H9 (cell line): ENCODE measurements around the gene PLEKHA7. TPM values are rescaled to one million over a fixed set of nuclear protein-coding genes. Genes with fewer than 3 reads are reported as not detected.

ENCODE experiments used
- DNase-seq: peaks from one replicate; pipeline ENCODE4 v3.0.0-alpha.2; 2017
- H2AFZ ChIP-seq: one replicate; pipeline ENCODE4 v1.6.1; 2013; ENCODE audit warnings: mild to moderate bottlenecking, low read length, control low read depth, moderate library complexity
- H2AK5ac ChIP-seq: 2 replicates; pipeline ENCODE4 v1.6.1; 2013; ENCODE audit warnings: low read length, control low read depth, mixed read lengths; ENCODE audit not compliant: insufficient read length
- H2BK120ac ChIP-seq: one replicate; pipeline ENCODE4 v1.6.1; 2013; ENCODE audit warnings: low read depth, mild to moderate bottlenecking, low read length, control low read depth, inconsistent platforms; ENCODE audit not compliant: poor library complexity, severe bottlenecking
- H2BK12ac ChIP-seq: 2 replicates; pipeline ENCODE4 v1.6.1; 2013; ENCODE audit warnings: low read length, control low read depth, mixed read lengths, low read depth; ENCODE audit not compliant: insufficient read length
- H2BK15ac ChIP-seq: 2 replicates; pipeline ENCODE4 v1.6.1; 2013; ENCODE audit warnings: low read depth, low read length, control low read depth
- H2BK20ac ChIP-seq: one replicate; pipeline ENCODE4 v1.6.1; 2013; ENCODE audit warnings: low read depth, mild to moderate bottlenecking, low read length, control low read depth, inconsistent platforms; ENCODE audit not compliant: poor library complexity, severe bottlenecking
- H2BK5ac ChIP-seq: 2 replicates; pipeline ENCODE4 v1.6.1; 2013; ENCODE audit warnings: low read length, control low read depth, mixed read lengths; ENCODE audit not compliant: insufficient read length
- H3K14ac ChIP-seq: 2 replicates; pipeline ENCODE4 v1.6.1; 2013; ENCODE audit warnings: low read length, control low read depth; ENCODE audit not compliant: insufficient read depth
- H3K18ac ChIP-seq: 2 replicates; pipeline ENCODE4 v1.6.1; 2013; ENCODE audit warnings: low read depth, mild to moderate bottlenecking, mixed read lengths, low read length, control low read depth; ENCODE audit not compliant: insufficient read length
- H3K23ac ChIP-seq: 2 replicates; pipeline ENCODE4 v1.6.1; 2013; ENCODE audit warnings: low read length, control low read depth, mixed read lengths, low read depth; ENCODE audit not compliant: insufficient read length
- H3K23me2 ChIP-seq: 2 replicates; pipeline ENCODE4 v1.6.1; 2013; ENCODE audit warnings: low read depth, mild to moderate bottlenecking, mixed read lengths, low read length, control low read depth; ENCODE audit not compliant: insufficient read length, poor library complexity, severe bottlenecking
- H3K27ac ChIP-seq: 2 replicates; pipeline ENCODE4 v1.5.1; 2013; ENCODE audit warnings: low read length, control low read depth, mixed read lengths, low read depth; ENCODE audit not compliant: insufficient read length
- H3K27me3 ChIP-seq: 2 replicates; pipeline ENCODE4 v1.6.1; 2013; ENCODE audit warnings: low read length, control low read depth, inconsistent platforms; ENCODE audit not compliant: insufficient read depth
- H3K4ac ChIP-seq: 2 replicates; pipeline ENCODE4 v1.6.1; 2013; ENCODE audit warnings: low read depth, mild to moderate bottlenecking, control low read depth, inconsistent platforms, low read length, moderate library complexity
- H3K4me1 ChIP-seq: 2 replicates; pipeline ENCODE4 v1.6.1; 2013; ENCODE audit warnings: low read length, control low read depth, inconsistent platforms; ENCODE audit not compliant: insufficient read depth
- H3K4me2 ChIP-seq: 2 replicates; pipeline ENCODE4 v1.6.1; 2013; ENCODE audit warnings: low read length, control low read depth, mixed read lengths; ENCODE audit not compliant: insufficient read length, insufficient read depth
- H3K56ac ChIP-seq: 2 replicates; pipeline ENCODE4 v1.6.1; 2013; ENCODE audit warnings: low read depth, mild to moderate bottlenecking, mixed read lengths, low read length, control low read depth; ENCODE audit not compliant: insufficient read length
- H3K79me1 ChIP-seq: 2 replicates; pipeline ENCODE4 v1.6.1; 2013; ENCODE audit warnings: low read depth, mild to moderate bottlenecking, moderate library complexity, low read length, control low read depth, inconsistent platforms; ENCODE audit not compliant: insufficient read depth, poor library complexity, severe bottlenecking
- H3K79me2 ChIP-seq: 2 replicates; pipeline ENCODE4 v1.6.1; 2013; ENCODE audit warnings: low read length, control low read depth, inconsistent platforms; ENCODE audit not compliant: insufficient read depth
- H3K9ac ChIP-seq: 2 replicates; pipeline ENCODE4 v1.6.1; 2013; ENCODE audit warnings: low read length, control low read depth, mixed read lengths; ENCODE audit not compliant: insufficient read length; ENCODE audit errors: extremely low read depth
- H3K9me3 ChIP-seq: one replicate; pipeline ENCODE4 v1.6.1; 2013; ENCODE audit warnings: low read depth, low read length, inconsistent platforms; ENCODE audit not compliant: control insufficient read depth
- H3T11ph ChIP-seq: one replicate; pipeline ENCODE4 v1.6.1; 2013; ENCODE audit warnings: mild to moderate bottlenecking, low read length, control low read depth, inconsistent platforms
- H4K20me1 ChIP-seq: one replicate; pipeline ENCODE4 v1.6.1; 2013; ENCODE audit not compliant: control insufficient read depth, insufficient read length, insufficient read depth
- H4K5ac ChIP-seq: 2 replicates; pipeline ENCODE4 v1.6.1; 2013; ENCODE audit warnings: low read depth, mild to moderate bottlenecking, mixed read lengths, low read length, control low read depth; ENCODE audit not compliant: insufficient read length
- H4K8ac ChIP-seq: replicated peaks from 2 replicates; pipeline ENCODE4 v1.6.1; 2013; ENCODE audit warnings: low read length, control low read depth, mixed read lengths, low read depth; ENCODE audit not compliant: insufficient read length
- H4K91ac ChIP-seq: 2 replicates; pipeline ENCODE4 v1.6.1; 2013; ENCODE audit warnings: low read depth, mild to moderate bottlenecking, moderate library complexity, mixed read lengths, low read length, control low read depth; ENCODE audit not compliant: insufficient read length
- H3K27ac Mint-ChIP-seq, 3 experiments: 2 replicates in 2 of 3; 3 replicates in 1 of 3; pipeline ENCODE4 v1.8.0; 2020 to 2021; ENCODE audit warnings: mixed read lengths in 3 of 3, mild to moderate bottlenecking in 1 of 3, moderate library complexity in 1 of 3
- H3K27me3 Mint-ChIP-seq: 2 replicates; pipeline ENCODE4 v1.8.0; 2021; ENCODE audit warnings: low read depth, mild to moderate bottlenecking, moderate library complexity, mixed read lengths
- H3K36me3 Mint-ChIP-seq, 3 experiments: 2 replicates in 2 of 3; 3 replicates in 1 of 3; pipeline ENCODE4 v1.8.0; 2020 to 2021; ENCODE audit warnings: low read depth in 3 of 3, mixed read lengths in 3 of 3; ENCODE audit not compliant: insufficient read depth in 1 of 3
- H3K4me1 Mint-ChIP-seq, 2 experiments: 2 replicates each; pipeline ENCODE4 v1.8.0; 2020; ENCODE audit warnings: mixed read lengths in 2 of 2
- H3K4me3 Mint-ChIP-seq, 2 experiments: 2 replicates in 1 of 2; 3 replicates in 1 of 2; pipeline ENCODE4 v1.8.0; 2020 to 2021; ENCODE audit warnings: mild to moderate bottlenecking in 2 of 2, mixed read lengths in 2 of 2, moderate library complexity in 1 of 2
- H3K9me3 Mint-ChIP-seq, 2 experiments: 2 replicates in 1 of 2; 3 replicates in 1 of 2; pipeline ENCODE4 v1.8.0; 2020; ENCODE audit warnings: mild to moderate bottlenecking in 2 of 2, mixed read lengths in 2 of 2, moderate library complexity in 1 of 2
- CTCF ChIP-seq: fragments of 200-600 bp; sonication (generic); conservative IDR thresholded peaks from 3 replicates; pipeline ENCODE4 v1.8.0; 2021; ENCODE audit warnings: antibody characterized with exemption, mild to moderate bottlenecking
- WGBS: extraction: QIAGEN DNeasy Blood & Tissue Kit; methylation state at CpG from one replicate; pipeline ENCODE4 v1.1.7; 2013; ENCODE audit warnings: missing lambda C conversion rate, low lambda C conversion rate, mixed read lengths; ENCODE audit not compliant: insufficient read length; ENCODE audit errors: extremely low coverage; 5-methylcytosine and 5-hydroxymethylcytosine counted together
- total RNA-seq: library from RNA; stranded (reverse); gene quantifications from 2 replicates; pipeline ENCODE4 v1.2.1, GENCODE V29; 2021

Gene PLEKHA7
- total RNA-seq, 1 experiment from 2014 or later, result 21.0 TPM

GRCh38 chr11:16805938-16806337 lies 208.3 kb downstream of the PLEKHA7 start:
- Histone ChIP-seq H3K9ac (no peak overlapping the region), H2BK5ac (no peak overlapping the region), H2BK12ac (no peak overlapping the region), H3K79me1 (no peaks in the 10 kb centered on the region), H2BK20ac (no peak overlapping the region), H3K23me2 (no peaks in the 10 kb centered on the region), H3K27me3 (no peaks in the 10 kb centered on the region), H3K9me3 (no peaks in the 10 kb centered on the region), H3K23ac (no peak overlapping the region), H4K20me1 (no peaks in the 10 kb centered on the region), H3K79me2 (no peaks in the 10 kb centered on the region), H2BK120ac (no peak overlapping the region), H2BK15ac (no peak overlapping the region), H3K4me2 (no peak overlapping the region), H3K4me1 (no peaks in the 10 kb centered on the region), H4K5ac (no peak overlapping the region), H3K27ac (no peak overlapping the region), H4K8ac (no peak overlapping the region), H2AFZ (no peak overlapping the region), H3K18ac (no peak overlapping the region), H3K4ac (no peak overlapping the region), H4K91ac (no peak overlapping the region), H2AK5ac (no peak overlapping the region), H3K56ac (no peak overlapping the region), H3K14ac (no peak overlapping the region), H3T11ph (no peak overlapping the region)
- no peak overlapping the region; a peak in 1 of 7 replicates for H3K27ac Mint-ChIP-seq
- H3K9me3 Mint-ChIP-seq, result no peaks in the 10 kb centered on the region
- no peaks in the 10 kb centered on the region for H3K27me3 Mint-ChIP-seq
- TF ChIP-seq CTCF, result no peak
- peaks cover 0 to 17% (median 7%) of the 10 kb centered on the region in 3 experiments; a peak in 4 of 7 replicates for H3K36me3 Mint-ChIP-seq
- peaks cover 0 to 5% of the 10 kb centered on the region in 2 experiments; a peak in 1 of 4 replicates for H3K4me1 Mint-ChIP-seq
- no CpG with 5 or more reads among the region's 8 CpGs for WGBS
- no peak for DNase-seq
- no peak overlapping the region for H3K4me3 Mint-ChIP-seq
